Left ventricle myocardium inferior (tissue), 1 donor: Measurements from ENCODE around the gene ZNF524. TPM values are rescaled to one million over a fixed set of nuclear protein-coding genes. Genes with fewer than 3 reads are reported as not detected.

ENCODE experiments used
- DNase-seq: peaks from one replicate; pipeline ENCODE4 v3.0.0-alpha.2; 2020
- H3K27ac ChIP-seq: fragments of 200-600 bp; replicated peaks from 2 replicates; pipeline ENCODE4 v1.8.0; 2021
- H3K27me3 ChIP-seq: fragments of 200-600 bp; 2 replicates; pipeline ENCODE4 v1.8.0; 2021; ENCODE audit warnings: low read depth
- H3K36me3 ChIP-seq: fragments of 200-600 bp; 2 replicates; pipeline ENCODE4 v1.8.0; 2021
- H3K4me1 ChIP-seq: fragments of 200-600 bp; 2 replicates; pipeline ENCODE4 v1.8.0; 2021
- H3K4me3 ChIP-seq: fragments of 200-600 bp; 2 replicates; pipeline ENCODE4 v1.8.0; 2021; ENCODE audit warnings: mild to moderate bottlenecking, moderate library complexity
- H3K9me3 ChIP-seq: fragments of 200-600 bp; replicated peaks from 2 replicates; pipeline ENCODE4 v1.8.0; 2021
- CTCF ChIP-seq: fragments of 200-600 bp; IDR thresholded peaks from 2 replicates; pipeline ENCODE4 v1.8.0; 2021; ENCODE audit warnings: antibody characterized with exemption, mild to moderate bottlenecking, borderline replicate concordance
- intact Hi-C: fragments of 100-400 bp; cut with micrococcal nuclease; formaldehyde crosslinking; loops from one replicate; pipeline ENCODE4 v1.11.0; 2022
- total RNA-seq: library from RNA; stranded (reverse); fragmentation: NEBNext Ultra II Directional; extraction: Animal tissue kit (Norgen Biotek cat#: 25700); gene quantifications from one replicate; pipeline ENCODE4 v1.2.1, GENCODE V29; 2021
- donor health status: DM: no; HTN: yes; CAD: no; lungs with severe emphysema.

ZNF524 gene
- total RNA-seq, 1 donor from 2014 or later, result 15.6 TPM

- H3K27ac ChIP-seq, result no peak overlapping the region
- H3K4me3 ChIP-seq, result no peak overlapping the region
- H3K36me3 ChIP-seq, result peaks cover 47% of the 10 kb centered on the region
- intact Hi-C loops, result no loop called here
- H3K27me3 ChIP-seq, result no peaks in the 10 kb centered on the region
- no peak for TF ChIP-seq CTCF
- no peak for DNase-seq
- H3K4me1 ChIP-seq, result peaks cover 22% of the 10 kb centered on the region
- H3K9me3 ChIP-seq, result no peaks in the 10 kb centered on the region
These were observed 3.8 kb upstream of the ZNF524 start for GRCh38 chr19:55596304-55596703.

GRCh38 chr19:55597501-55597921 lies 2.6 kb upstream of the ZNF524 start:
- H3K4me3 ChIP-seq, result no peak overlapping the region
- intact Hi-C loops, result no loop called here
- no peaks in the 10 kb centered on the region for H3K9me3 ChIP-seq
- H3K4me1 ChIP-seq, result peaks cover 26% of the 10 kb centered on the region
- peaks cover 38% of the 10 kb centered on the region for H3K36me3 ChIP-seq
- no peak for DNase-seq
- H3K27ac ChIP-seq, result no peak overlapping the region
- no peak for TF ChIP-seq CTCF
- no peaks in the 10 kb centered on the region for H3K27me3 ChIP-seq

GRCh38 chr19:55598034-55598433 lies 2.1 kb upstream of the ZNF524 start:
- intact Hi-C loops, result no loop called here
- Histone ChIP-seq H3K4me3 (no peak overlapping the region), H3K27me3 (no peaks in the 10 kb centered on the region), H3K9me3 (no peaks in the 10 kb centered on the region), H3K36me3 (peaks cover 34% of the 10 kb centered on the region), H3K27ac (peak overlapping the region; percentile 99), H3K4me1 (peaks cover 26% of the 10 kb centered on the region)
- DNase-seq, result no peak
- TF ChIP-seq CTCF, result no peak

- Histone ChIP-seq H3K27ac (peak overlapping the region; percentile 99), H3K36me3 (peaks cover 26% of the 10 kb centered on the region), H3K4me1 (peaks cover 28% of the 10 kb centered on the region), H3K9me3 (no peaks in the 10 kb centered on the region), H3K27me3 (no peaks in the 10 kb centered on the region), H3K4me3 (peak overlapping the region; percentile 83)
- intact Hi-C loops, result no loop called here
- TF ChIP-seq CTCF, result no peak
- peak; percentile 90 for DNase-seq
These were observed 1.2 kb upstream of the ZNF524 start for GRCh38 chr19:55598719-55599467.

- TF ChIP-seq CTCF, result no peak
- Histone ChIP-seq H3K4me3 (peak within 1 kb of the TSS; percentile 83), H3K9me3 (no peaks in the 10 kb centered on the region), H3K27me3 (no peaks in the 10 kb centered on the region), H3K36me3 (peaks cover 26% of the 10 kb centered on the region), H3K27ac (peak within 1 kb of the TSS; percentile 99), H3K4me1 (peaks cover 33% of the 10 kb centered on the region)
- DNase-seq, result peak; percentile 99
- intact Hi-C loops, result no loop called here
These were observed 633 bp upstream of the ZNF524 start, which contains the start of gene FIZ1 for GRCh38 chr19:55599468-55599841. TSS of gene FIZ1 (minus strand) at chr19:55599517. CDS start at chr19:55597865, 1,652 bp downstream.
